ENCODE measurements around the gene LRIT1. TPM values are rescaled to one million over a fixed set of nuclear protein-coding genes. Genes with fewer than 3 reads are reported as not detected.

LRIT1 gene, protein sequence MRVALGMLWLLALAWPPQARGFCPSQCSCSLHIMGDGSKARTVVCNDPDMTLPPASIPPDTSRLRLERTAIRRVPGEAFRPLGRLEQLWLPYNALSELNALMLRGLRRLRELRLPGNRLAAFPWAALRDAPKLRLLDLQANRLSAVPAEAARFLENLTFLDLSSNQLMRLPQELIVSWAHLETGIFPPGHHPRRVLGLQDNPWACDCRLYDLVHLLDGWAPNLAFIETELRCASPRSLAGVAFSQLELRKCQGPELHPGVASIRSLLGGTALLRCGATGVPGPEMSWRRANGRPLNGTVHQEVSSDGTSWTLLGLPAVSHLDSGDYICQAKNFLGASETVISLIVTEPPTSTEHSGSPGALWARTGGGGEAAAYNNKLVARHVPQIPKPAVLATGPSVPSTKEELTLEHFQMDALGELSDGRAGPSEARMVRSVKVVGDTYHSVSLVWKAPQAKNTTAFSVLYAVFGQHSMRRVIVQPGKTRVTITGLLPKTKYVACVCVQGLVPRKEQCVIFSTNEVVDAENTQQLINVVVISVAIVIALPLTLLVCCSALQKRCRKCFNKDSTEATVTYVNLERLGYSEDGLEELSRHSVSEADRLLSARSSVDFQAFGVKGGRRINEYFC
- polyA plus RNA-seq (2014; cell fraction: cytosol; rRNA removed), result not detected in 2 replicates
- polyA plus RNA-seq (2014; cell fraction: nucleus; rRNA removed), result not detected in 2 replicates

GRCh38 chr10:84241185-84241790 is at the start of gene LRIT1:
LRIT1 (minus strand) TSS chr10:84241546; CDS start chr10:84241439, 107 bp downstream.
- DNase-seq (ENCODE audit: low spot score), result no peak

DNA sequence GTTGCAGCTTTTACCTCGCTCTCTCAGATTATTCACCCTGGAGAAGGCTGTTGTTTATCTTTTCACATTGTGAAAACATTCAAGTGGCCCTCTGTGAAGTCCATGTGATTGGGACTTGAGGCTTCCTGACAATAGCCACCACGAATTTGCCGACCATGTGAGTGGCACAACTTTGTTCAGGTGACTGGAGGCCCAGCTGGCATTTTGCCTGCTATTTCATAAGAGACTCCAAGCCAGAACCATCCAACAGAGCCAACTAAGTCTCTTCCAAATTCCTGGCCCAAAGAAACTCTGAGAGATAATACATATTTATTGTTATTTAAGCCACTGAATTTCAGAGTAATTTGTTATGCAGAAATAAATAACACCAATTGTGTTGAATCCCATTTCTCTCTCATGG is 48.9 kb upstream of the LRIT1 start:
- DNase-seq (ENCODE audit: low spot score), result no peak

GRCh38 chr10:84289521-84290200 is 48.3 kb upstream of the LRIT1 start:
- DNase-seq (ENCODE audit: low spot score), result no peak

- DNase-seq (ENCODE audit: low spot score), result no peak
Measured at GRCh38 chr10:84288151-84288550, 46.8 kb upstream of the LRIT1 start.

GRCh38 chr10:84286695-84287094 is 45.3 kb upstream of the LRIT1 start:
- no peak for DNase-seq (ENCODE audit: low spot score)

GRCh38 chr10:84279876-84280475 is 38.6 kb upstream of the LRIT1 start:
- DNase-seq (ENCODE audit: low spot score), result peak; percentile 40

DNA sequence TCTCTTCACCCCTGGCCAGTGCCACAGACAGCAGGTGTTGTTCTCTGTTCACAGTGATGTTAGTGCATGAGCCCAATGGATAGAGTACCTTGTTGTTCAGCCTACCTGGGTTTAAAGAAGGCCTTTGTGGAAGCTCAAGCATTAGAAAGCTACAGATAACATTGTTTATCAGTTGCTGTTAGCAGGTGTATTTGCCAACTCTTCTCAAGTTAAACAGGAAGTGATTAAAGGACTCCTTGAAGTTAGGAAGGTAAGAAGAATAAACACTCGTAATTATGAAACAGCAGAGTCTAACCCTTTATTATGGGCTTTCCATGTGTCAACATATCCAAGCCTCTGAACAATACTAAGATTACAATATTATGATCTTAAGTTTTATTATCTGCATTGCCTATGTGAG is 29.4 kb upstream of the LRIT1 start:
- no peak for DNase-seq (ENCODE audit: low spot score)

GRCh38 chr10:84269773-84270172 is 28.4 kb upstream of the LRIT1 start:
- DNase-seq (ENCODE audit: low spot score), result no peak

- DNase-seq (ENCODE audit: low spot score), result no peak
Measured at GRCh38 chr10:84269162-84269561, 27.8 kb upstream of the LRIT1 start.

DNA sequence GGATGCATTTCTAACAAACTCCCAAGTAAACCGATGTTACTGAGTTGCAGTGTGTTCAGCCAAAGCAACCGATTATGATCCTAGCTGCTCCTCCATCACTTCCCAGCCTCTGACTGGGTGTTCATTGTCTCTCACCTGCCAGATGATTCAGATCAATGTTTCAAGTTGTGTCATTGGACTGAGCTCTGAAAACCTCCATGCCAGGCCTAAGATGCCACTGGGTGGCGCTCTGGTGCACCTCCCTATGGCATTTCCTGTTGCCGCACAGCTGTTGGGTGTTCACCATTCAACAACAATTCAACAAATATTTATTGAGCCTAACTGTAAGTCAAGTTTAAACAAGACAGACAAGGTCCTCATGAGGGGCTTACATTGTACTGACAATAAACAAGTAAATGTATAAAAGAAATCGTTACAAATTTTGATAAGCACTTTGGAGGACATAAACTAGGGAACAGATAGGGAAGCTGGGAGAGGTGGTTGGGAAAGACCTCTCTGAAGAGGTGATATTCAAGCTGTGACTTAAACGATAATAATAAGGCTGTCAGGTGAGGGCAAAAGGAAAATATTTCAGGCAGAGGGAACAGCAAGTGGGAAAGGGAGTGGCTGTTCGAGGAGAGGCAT is 26.3 kb upstream of the LRIT1 start:
- no peak for DNase-seq (ENCODE audit: low spot score)

GRCh38 chr10:84265418-84265817 is 24.1 kb upstream of the LRIT1 start:
- DNase-seq (ENCODE audit: low spot score), result no peak

DNA sequence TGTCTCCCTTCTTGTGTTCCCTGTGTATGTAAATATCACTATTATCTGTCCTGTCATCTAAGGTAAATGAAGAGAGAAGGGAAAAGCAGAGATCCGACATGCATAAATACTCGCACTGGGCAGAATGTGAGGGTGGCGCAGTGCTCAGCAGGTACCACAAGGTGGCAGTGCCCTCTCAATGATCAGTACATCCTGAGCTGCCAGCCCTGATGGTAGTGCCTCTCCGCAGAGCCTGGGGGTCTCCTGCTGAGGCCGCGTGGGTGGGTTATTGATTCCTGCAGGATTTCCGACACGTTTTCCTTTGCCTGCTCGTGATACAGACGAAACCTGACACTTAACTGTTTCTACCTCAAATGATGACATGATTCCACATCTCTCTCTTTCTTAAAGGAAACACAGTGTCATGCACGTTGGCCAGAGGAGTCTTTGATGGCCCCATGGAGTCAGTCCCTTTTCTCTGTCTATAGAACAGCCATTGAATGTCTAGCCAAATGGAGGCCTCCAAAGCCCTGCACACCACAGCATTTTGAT is 23.3 kb upstream of the LRIT1 start:
- DNase-seq (ENCODE audit: low spot score), result peak; percentile 76

DNA sequence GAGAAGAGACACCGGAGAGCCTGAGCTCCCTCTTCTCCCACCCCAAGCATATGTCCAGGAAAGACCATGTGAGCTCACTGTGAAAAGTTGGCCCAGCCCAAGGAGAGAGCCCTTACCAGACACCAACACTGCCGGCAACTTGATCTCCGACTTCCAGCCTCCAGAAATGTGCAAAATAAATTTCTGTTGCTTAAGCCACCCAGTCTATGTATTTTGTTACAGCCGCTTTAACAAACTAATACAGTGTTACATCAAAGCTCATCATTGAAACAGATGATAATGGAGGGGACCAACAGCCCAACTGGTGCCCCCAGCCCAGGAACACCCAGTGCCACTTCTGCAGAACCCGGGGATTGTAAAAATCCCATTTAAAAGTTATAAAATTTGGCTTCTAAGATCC is 22.4 kb upstream of the LRIT1 start:
- no peak for DNase-seq (ENCODE audit: low spot score)

GRCh38 chr10:84262190-84262956 is 21.0 kb upstream of the LRIT1 start:
- peak; percentile 40 for DNase-seq (ENCODE audit: low spot score)

- DNase-seq (ENCODE audit: low spot score), result no peak
Measured at GRCh38 chr10:84261236-84261915, 20.0 kb upstream of the LRIT1 start.

DNA sequence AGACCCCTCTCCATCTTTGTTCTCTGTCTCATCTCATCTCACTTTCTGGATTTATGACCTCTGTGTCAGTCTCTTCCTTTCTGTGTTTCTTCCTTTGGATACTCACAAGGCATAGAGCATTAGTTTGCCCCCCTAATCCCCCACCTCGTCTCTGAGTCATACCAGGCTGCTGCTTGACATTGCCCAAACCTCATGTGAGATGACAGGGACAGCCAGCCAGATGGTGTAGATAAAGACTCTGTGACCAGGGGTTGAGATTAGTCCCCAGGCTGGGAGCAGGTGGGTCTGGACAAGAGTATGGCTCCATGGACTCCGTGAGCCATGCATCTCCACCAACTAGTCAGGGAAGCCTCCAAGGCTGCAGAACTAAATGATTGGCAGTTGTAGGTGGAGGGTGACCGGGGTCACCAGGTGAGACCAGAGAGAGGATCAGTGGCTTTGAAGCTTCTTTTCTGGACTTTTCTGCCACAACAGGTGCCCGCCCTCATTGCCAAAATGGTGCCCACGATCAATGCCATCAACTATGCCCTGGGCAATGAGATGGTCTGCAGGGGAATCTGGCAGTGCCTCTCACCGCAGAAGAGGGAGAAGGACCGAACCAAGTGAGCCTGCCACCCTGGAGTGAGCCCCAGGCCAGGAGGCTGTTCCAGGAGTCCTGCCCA is 16.8 kb upstream of the LRIT1 start:
- peak; percentile 89 for DNase-seq (ENCODE audit: low spot score)

GRCh38 chr10:84257343-84258020 is 16.1 kb upstream of the LRIT1 start:
- no peak for DNase-seq (ENCODE audit: low spot score)
